ENCODE results near the gene KRTAP10-3. TPM values are rescaled to one million over a fixed set of nuclear protein-coding genes. Genes with fewer than 3 reads are reported as not detected.

Gene KRTAP10-3
- total RNA-seq, 2 donors from 2014 or later: not detected

DNA sequence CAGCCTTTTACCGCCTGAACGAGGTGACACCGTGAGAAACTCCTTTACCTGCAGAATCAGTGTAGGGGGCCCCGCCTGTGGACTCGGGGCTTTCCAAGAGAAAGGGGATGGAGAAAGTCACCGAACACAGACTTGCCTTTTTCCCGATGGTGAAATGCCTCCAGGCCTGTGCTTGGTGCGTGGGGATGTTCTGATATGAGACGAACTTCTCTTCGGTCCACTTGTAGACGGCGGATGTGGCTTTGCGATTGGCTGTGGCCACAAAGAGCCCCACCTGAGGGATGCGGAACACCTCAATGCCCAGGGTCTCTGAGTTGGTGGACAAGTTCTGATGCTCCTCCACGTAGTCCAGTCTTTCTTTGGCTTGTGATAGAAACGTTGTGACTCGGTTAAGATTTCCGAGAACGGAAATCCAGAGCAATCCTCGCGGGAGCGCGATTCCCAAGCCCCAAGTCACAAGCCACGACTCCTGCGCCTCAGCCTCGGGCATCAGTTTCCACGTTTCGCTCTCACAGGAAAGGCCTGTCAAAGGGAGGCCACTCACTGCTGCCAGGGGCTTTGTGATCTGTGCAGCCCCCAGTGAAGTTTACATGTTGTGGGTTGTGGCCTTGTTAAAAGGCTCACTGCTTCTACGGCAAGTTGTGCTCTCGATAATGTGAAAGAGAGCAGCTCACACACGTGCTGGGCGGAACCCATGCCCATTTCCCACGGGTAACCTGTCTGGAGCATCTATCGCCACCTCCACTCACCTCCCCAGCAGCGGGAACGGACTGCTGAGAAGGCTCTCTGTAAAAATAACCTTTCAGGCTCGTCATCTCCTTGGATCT lies 31.2 kb downstream of the KRTAP10-3 start:
- no peaks in the 10 kb centered on the region for H3K9me3 ChIP-seq

GRCh38 chr21:44526096-44526997 lies 32.2 kb downstream of the KRTAP10-3 start:
- 68 to 73% methylated on average over 12 of the region's 12 CpGs for WGBS, 2 donors
- TF ChIP-seq POLR2A (IDR thresholded peaks at IDR 0.05): no peak
- no peak for TF ChIP-seq CTCF (IDR thresholded peaks at IDR 0.05)

More for the DNA sequence above, 31.2 kb downstream of the KRTAP10-3 start:
- H3K27me3 ChIP-seq: no peaks in the 10 kb centered on the region
- no peaks in the 10 kb centered on the region for H3K4me1 ChIP-seq
- intact Hi-C loops (cut with DNase I): no loop called here
- H3K27ac ChIP-seq: no peak overlapping the region
- H3K36me3 ChIP-seq (replicated peaks in 1 of 2; ENCODE audit: insufficient read depth in 1 of 2, low read depth in 2 of 2): no peaks in the 10 kb centered on the region
- no peak overlapping the region for H3K4me3 ChIP-seq
- no peak for TF ChIP-seq CTCF (IDR thresholded peaks at IDR 0.05)
- TF ChIP-seq POLR2A (IDR thresholded peaks at IDR 0.05): no peak
- WGBS, 2 donors: 76 to 81% methylated on average over 34 to 37 of the region's 37 CpGs
- ATAC-seq (no peak), DNase-seq (peak in 2 of 4 donors; percentile 2 to 5)

DNA sequence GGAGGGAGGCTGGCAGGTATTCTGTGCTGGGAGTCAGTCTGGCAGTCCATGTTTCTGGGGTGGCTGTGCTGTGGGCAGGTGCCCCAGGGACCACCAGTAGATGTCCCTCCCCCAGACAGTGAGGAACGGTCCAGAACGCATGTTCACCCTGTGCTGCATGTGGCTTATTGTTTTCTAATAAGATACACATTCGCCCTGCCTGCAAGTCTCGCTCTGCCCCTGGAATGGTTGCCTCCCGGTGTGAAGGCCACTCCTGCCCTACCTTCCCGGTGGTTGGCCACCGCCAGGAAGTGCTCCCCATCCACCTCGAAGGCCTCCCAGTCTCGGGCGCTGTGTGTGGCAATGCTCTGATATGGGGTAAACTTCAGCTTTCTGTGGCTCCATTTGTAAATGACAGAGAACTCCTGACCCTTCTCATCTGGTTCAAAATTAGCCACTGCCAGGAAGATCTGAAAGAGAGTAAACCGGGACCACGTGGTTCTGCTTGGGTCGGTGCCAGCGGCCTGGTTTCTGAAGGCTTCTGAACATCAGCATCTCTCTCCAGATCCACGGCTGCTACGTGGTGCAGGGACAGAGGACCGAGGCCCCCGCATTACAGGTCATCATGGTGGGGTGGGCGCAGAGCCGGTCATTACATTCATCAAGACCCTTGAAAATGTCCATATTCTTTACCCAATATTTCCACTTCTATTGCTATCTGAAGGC lies 33.1 kb downstream of the KRTAP10-3 start:
- intact Hi-C loops (cut with DNase I): no loop called here
- H3K36me3 ChIP-seq (replicated peaks in 1 of 2; ENCODE audit: insufficient read depth in 1 of 2, low read depth in 2 of 2): no peaks in the 10 kb centered on the region
- DNase-seq: peak in 1 of 4 donors; percentile 5
- no peaks in the 10 kb centered on the region for H3K9me3 ChIP-seq
- no peaks in the 10 kb centered on the region for H3K4me1 ChIP-seq
- H3K4me3 ChIP-seq: no peak overlapping the region
- ATAC-seq: no peak
- 76 to 88% methylated on average over 11 to 20 of the region's 20 CpGs for WGBS, 2 donors
- no peak for TF ChIP-seq POLR2A (IDR thresholded peaks at IDR 0.05)
- no peak for TF ChIP-seq CTCF (IDR thresholded peaks at IDR 0.05)
- no peak overlapping the region for H3K27ac ChIP-seq
- H3K27me3 ChIP-seq: no peaks in the 10 kb centered on the region

More at GRCh38 chr21:44526096-44526997, 32.2 kb downstream of the KRTAP10-3 start:
- Histone ChIP-seq H3K4me1 (no peaks in the 10 kb centered on the region), H3K27ac (no peak overlapping the region), H3K9me3 (no peaks in the 10 kb centered on the region), H3K36me3 (replicated peaks in 1 of 2; ENCODE audit: insufficient read depth in 1 of 2, low read depth in 2 of 2) (no peaks in the 10 kb centered on the region), H3K4me3 (no peak overlapping the region), H3K27me3 (no peaks in the 10 kb centered on the region)
- DNase-seq: peak in 1 of 4 donors; percentile 3
- ATAC-seq: no peak
- intact Hi-C loops (cut with DNase I): no loop called here

DNA sequence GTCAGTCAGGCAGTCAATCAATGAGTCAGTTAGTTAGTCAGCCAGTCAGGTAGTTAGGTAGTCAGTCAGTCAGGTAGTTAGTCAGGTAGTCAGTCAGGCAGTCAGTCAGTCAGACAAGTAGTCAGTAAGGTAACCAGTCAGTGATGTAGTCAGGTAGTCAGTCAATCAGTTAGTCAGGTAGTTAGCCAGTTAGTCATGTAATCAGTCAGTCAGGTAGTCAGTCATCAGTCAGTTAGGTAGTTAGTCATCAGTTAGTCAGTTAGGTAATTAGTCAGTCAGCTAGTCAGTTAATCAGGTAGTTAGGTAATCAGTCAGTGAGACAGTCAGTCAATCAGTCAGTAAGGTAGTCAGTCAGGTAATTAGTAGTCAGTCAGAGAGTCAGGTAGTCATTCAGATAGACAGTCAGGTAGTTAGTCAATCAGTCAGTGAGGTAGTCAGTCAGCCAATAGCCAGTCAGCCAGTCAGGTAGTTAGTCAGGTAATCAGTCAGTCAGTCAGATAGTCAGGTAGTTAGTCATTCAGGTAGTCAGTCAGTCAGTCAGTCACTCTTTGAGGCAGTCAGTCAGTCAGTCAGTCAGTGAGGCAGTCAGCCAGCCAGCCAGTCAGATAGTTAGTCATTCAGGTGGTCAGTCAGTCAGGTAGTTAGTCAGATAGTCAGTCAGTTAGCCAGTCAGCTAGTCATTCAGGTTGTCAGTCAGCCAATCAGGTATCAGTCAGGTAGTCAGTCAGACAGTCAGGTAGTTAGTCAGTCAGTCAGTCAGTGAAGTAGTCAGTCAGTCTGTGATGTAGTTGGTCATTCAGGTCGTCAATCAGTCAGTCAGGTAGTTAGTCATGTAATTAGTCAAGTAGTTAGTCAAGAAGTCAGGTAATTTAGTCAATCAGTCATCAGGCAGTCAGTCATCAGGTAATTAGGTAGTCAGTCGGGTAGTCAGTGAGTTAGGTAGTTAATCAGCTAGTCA lies 33.9 kb downstream of the KRTAP10-3 start:
- no peaks in the 10 kb centered on the region for H3K36me3 ChIP-seq (replicated peaks in 1 of 2; ENCODE audit: insufficient read depth in 1 of 2, low read depth in 2 of 2)
- H3K4me3 ChIP-seq: no peak overlapping the region
- H3K4me1 ChIP-seq: no peaks in the 10 kb centered on the region
- H3K27me3 ChIP-seq: no peaks in the 10 kb centered on the region
- ATAC-seq: no peak
- no peaks in the 10 kb centered on the region for H3K9me3 ChIP-seq
- WGBS, 2 donors: 63 to 71% methylated on average over 2 of the region's 2 CpGs
- H3K27ac ChIP-seq: no peak overlapping the region
- intact Hi-C loops (cut with DNase I): no loop called here
- no peak for TF ChIP-seq CTCF (IDR thresholded peaks at IDR 0.05)
- DNase-seq: no peak

Measured in body of pancreas (tissue), 4 donors.